HG03175 (cell line): Measurements from ENCODE around the gene NXPE4.
"Not testable (repeated sequence)": the region's sequence is repeated elsewhere in the genome, so short reads cannot be mapped to it uniquely, and the experiment has no call there.

ENCODE experiments used
- ATAC-seq: cut with Tn5 transposase; IDR thresholded peaks from one replicate; pipeline ENCODE4 v1.9.1; 2021; ENCODE audit warnings: mild to moderate bottlenecking, moderate library complexity; ENCODE audit not compliant: unreplicated experiment

NXPE4 gene

GRCh38 chr11:114610984-114611944 is 15.7 kb upstream of the NXPE4 start:
- no peak for ATAC-seq

DNA sequence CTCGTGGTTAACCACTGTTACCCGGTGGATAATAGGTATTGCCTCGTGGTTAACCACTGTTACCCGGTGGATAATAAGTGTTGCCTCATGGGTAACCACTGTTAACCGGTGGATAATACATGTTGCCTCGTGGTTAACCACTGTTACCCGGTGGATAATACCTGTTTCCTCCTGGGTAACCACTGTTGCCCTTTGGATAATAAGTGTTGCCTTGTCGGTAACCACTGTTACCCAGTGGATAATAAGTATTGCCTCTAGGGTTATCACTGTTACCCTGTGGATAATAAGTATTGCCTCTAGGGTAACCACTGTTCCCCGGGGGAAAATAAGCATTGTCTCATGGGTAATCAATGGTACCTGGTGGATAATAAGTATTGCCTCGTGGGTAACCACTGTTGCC is 15.0 kb upstream of the NXPE4 start:
- no peak for ATAC-seq

DNA sequence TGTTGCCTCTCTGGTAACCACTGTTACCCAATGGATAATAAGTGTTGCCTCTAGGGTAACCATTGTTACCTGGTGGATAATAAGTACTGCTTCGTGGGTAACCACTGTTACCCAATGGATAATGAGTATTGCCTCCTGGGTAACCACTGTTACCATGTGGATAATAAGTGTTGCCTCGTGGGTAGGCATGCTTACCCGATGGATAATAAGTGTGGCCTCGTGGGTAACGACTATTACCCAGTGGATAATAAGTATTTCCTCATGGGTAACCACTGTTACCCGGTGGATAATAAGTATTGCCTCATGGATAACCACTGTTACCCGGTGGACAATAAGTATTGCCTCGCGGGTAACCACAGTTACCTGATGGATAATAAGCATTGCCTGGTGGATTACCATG is 13.8 kb upstream of the NXPE4 start:
- ATAC-seq: no peak

DNA sequence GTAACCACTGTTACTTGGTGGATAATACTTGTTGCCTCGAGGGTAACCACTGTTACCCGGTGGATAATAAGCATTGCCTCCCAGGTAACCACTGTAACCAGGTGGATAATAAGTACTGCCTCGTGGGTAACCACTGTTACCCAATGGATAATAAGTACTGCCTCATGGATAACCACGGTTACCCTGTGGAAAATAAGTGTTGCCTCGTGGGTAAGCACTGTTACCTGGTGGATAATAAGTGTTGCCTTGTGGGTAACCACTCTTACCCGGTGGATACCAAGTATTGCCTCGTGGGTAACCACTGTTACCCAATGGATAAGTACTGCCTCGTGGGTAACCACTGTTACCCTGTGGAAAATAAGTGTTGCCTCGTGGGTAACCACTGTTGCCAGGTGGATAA is 13.0 kb upstream of the NXPE4 start:
- ATAC-seq: not testable (repeated sequence)

GRCh38 chr11:114607753-114608459 is 12.3 kb upstream of the NXPE4 start:
- no peak for ATAC-seq

DNA sequence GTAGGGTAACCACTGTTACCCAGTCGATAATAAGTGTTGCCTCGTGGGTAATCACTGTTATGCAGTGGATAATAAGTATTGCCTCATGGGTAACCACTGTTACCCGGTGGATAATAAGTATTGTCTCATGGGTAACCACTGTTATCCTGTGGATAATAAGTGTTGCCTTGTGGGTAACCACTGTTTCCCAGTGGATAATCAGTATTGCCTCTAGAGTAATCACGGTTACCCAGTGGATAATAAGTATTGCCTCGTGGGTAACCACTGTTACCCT is 11.2 kb upstream of the NXPE4 start:
- ATAC-seq: not testable (repeated sequence)

GRCh38 chr11:114606003-114606801 is 10.6 kb upstream of the NXPE4 start:
- ATAC-seq: no peak

DNA sequence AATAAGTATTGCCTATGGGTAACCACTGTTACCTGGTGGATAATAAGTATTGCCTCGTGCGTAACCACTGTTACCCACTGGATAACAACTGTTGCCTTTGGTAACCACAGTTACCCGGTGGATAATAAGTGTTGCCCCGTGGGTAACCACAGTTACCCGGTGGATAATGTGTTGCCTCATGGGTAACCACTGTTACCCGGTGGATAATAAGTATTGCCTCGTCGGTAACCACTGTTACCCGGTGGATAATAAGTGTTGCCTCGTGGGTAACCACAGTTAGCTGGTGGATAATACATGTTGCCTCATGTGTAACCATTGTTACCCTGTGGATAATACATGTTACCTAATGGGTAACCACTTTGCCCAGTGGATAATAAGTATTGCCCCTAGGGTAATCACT is 9.8 kb upstream of the NXPE4 start:
- no peak for ATAC-seq

DNA sequence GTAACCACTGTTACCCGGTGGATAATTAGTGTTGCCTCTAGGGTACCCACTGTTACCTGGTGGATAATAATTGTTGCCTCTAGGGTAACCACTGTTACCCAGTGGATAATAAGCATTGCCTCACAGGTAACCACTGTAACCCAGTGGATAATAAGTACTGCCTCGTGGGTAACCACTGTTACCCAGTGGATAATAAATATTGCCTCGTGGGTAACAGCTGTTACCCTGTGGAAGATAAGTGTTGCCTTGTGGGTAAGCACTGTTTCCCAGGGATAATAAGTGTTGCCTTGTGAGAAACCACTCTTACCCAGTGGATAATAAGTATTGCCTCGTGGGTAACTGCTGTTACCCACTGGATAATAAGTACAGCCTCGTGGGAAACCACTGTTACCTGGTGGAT is 9.3 kb upstream of the NXPE4 start:
- ATAC-seq: no peak

- ATAC-seq: no peak
Measured at GRCh38 chr11:114604179-114604813, 8.7 kb upstream of the NXPE4 start.

DNA sequence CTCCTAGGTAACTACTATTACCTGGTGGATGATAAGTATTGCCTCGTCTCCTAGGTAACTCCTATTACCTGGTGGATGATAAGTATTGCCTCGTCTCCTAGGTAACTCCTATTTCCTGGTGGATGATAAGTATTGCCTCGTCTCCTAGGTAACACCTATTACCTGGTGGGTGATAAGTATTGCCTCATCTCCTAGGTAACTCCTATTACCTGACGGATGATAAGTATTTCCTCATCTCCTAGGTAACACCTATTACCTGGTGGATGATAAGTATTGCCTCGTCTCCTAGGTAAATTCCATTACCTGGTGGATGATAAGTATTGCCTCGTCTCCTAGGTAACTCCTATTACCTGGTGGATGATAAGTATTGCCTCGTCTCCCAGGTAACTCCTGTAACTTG is 7.6 kb upstream of the NXPE4 start:
- ATAC-seq: not testable (repeated sequence)

GRCh38 chr11:114598461-114598860 is 2.9 kb upstream of the NXPE4 start:
- ATAC-seq: no peak

DNA sequence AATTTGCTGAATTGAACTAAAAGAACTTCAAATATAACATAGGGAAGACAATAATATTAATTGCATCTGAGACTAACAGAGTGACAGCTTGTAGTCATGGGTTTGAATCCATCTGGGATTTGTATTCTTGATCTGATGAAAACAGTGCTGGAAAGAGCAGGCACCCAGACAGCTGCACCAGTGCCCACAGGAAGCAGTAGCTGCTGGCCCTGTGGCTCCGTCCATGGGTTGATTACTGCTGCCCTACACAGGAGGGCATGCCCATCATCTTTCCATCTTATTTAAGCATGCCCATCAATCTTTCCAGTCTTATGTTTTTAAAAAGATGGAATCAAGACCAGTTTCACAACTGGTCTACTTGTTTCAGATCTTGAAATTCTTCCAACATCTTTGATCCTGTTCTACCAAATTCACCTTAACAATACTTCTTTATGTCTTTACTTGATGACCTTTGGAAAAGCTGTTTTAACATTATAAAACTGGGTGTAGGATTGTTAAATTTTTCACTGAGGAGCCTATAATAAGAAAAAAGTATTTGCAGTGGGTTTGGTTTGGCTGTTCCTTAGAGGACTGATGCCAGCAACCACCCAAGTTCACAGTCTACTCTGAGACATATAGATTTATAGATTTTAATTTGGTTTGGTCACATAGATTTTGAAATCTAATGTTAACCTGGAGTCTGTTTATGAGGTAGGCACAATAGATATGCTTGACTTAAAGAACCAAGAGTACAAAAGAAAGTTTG is 761 bp upstream of the NXPE4 start:
- no peak for ATAC-seq

DNA sequence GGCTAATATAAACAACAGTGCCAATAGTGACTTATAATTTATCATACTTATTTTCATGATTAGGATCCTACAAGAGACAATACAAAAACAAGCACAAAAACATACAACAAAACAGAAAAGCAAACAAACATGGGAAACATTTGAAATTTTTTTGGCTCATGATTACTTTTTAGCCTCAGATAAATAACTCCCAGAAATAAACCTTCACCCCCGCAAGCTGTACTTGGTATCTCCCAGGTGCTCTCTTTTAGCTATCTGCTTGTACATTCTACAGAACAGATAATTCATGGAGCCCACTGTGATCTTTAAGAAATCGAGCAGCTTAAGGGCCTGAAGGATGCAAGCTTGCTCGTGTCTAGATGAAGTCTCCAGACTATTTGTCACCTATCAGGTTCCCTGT is 883 bp downstream of the NXPE4 start:
- no peak for ATAC-seq

GRCh38 chr11:114587398-114587953 is 8.1 kb downstream of the NXPE4 start:
- no peak for ATAC-seq

DNA sequence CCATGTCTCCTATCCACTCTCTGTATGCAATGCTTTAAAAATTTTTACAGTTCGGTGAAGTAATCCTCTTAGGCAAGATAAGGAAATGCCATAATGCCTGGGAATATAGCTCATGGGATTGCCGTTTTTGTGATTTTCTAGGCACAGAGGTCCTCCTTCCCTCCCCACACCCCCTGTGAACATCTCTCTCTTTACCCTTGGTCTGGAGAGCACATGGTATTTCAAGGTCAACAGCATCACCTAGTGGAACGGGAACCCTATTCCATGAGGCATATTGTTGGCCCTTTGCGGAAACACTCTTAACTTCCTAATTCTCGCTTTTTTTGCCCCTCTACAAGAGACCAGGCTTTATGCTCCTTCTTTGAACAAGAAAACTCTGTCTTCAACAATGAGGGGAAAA is 8.8 kb downstream of the NXPE4 start:
- ATAC-seq: no peak

GRCh38 chr11:114571712-114572111 is 23.9 kb downstream of the NXPE4 start:
- no peak for ATAC-seq

GRCh38 chr11:114569801-114570200 is 25.8 kb downstream of the NXPE4 start:
- no peak for ATAC-seq

DNA sequence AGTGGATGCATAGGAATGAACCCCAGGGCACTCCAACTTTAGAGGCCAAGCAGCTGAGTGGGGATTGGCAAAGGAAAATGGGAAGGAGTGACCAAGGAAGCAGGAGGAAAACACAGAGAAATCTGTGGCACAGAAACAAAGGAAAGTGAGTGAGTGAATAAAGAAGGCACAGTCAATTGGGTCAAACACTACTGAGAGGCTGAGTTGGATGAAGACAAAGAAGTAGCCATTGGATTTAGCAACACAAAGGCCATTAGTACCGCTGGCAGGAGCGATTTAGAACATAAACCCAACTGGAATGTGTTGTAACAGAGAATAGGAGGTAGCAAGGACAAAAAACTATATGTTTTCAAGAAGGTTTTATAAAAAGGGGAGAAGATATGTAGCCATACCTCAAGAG is 29.3 kb downstream of the NXPE4 start:
- ATAC-seq: no peak

GRCh38 chr11:114564831-114565230 is 30.8 kb downstream of the NXPE4 start:
- ATAC-seq: no peak
